ENCODE data around the gene TRIM34. TPM values are rescaled to one million over a fixed set of nuclear protein-coding genes. Genes with fewer than 3 reads are reported as not detected.
"Not testable (repeated sequence)": the region's sequence is repeated elsewhere in the genome, so short reads cannot be mapped to it uniquely, and the experiment has no call there.

The TRIM34 gene
- total RNA-seq (2014; rRNA removed; shearing (Covaris generic)), result 6.0 and 10.6 TPM in 2 replicates

GRCh38 chr11:5624489-5625279 lies at the start of gene TRIM34:
TRIM34 (plus strand) TSS chr11:5625001; CDS start chr11:5632332, 7,331 bp downstream.
- Histone ChIP-seq H3K27me3 (replicated peaks) (no peaks in the 10 kb centered on the region), H3K4me1 (replicated peaks) (peaks cover 33% of the 10 kb centered on the region), H3K27ac (peak within 1 kb of the TSS; percentile 25), H3K36me3 (no peaks in the 10 kb centered on the region), H3K9me3 (replicated peaks) (no peaks in the 10 kb centered on the region), H3K4me3 (peak within 1 kb of the TSS; percentile 49)
- peak; percentile 63 to 84 for DNase-seq (ENCODE audit: low read depth in 1 of 2, low spot score in 2 of 2)

- H3K9me3 ChIP-seq (replicated peaks), result no peaks in the 10 kb centered on the region
- H3K4me1 ChIP-seq (replicated peaks), result no peaks in the 10 kb centered on the region
- H3K4me3 ChIP-seq, result no peak overlapping the region
- H3K27ac ChIP-seq, result no peak overlapping the region
- no peak for DNase-seq (ENCODE audit: low read depth in 1 of 2, low spot score in 2 of 2)
- H3K36me3 ChIP-seq, result no peaks in the 10 kb centered on the region
- peaks cover 10% of the 10 kb centered on the region; the same call in 1 of the 2 replicates for H3K27me3 ChIP-seq (replicated peaks)
Observed at GRCh38 chr11:5575152-5575551, 49.6 kb upstream of the TRIM34 start.

- no peaks in the 10 kb centered on the region for H3K4me1 ChIP-seq (replicated peaks)
- DNase-seq (ENCODE audit: low read depth in 1 of 2, low spot score in 2 of 2), result no peak
Observed at GRCh38 chr11:5577101-5577500, 47.7 kb upstream of the TRIM34 start.

GRCh38 chr11:5580577-5580976 lies 44.2 kb upstream of the TRIM34 start, which contains the start of gene OR52B6:
OR52B6 (plus strand) TSS chr11:5580877; CDS start chr11:5580877, 0 bp downstream.
- H3K27ac ChIP-seq, result no peak within 1 kb of the TSS
- no peaks in the 10 kb centered on the region for H3K4me1 ChIP-seq (replicated peaks)
- no peak for DNase-seq (ENCODE audit: low read depth in 1 of 2, low spot score in 2 of 2)
- H3K36me3 ChIP-seq, result no peaks in the 10 kb centered on the region
- H3K27me3 ChIP-seq (replicated peaks), result 0 out of 2 replicates have a peak, but pooled peaks cover 5% of the 10 kb centered on the region
- H3K9me3 ChIP-seq (replicated peaks), result no peaks in the 10 kb centered on the region
- no peak within 1 kb of the TSS for H3K4me3 ChIP-seq

More at GRCh38 chr11:5577101-5577500, 47.7 kb upstream of the TRIM34 start:
- Histone ChIP-seq H3K27me3 (replicated peaks) (peaks cover 10% of the 10 kb centered on the region; the same call in 1 of the 2 replicates), H3K36me3 (no peaks in the 10 kb centered on the region), H3K9me3 (replicated peaks) (no peaks in the 10 kb centered on the region), H3K27ac (no peak overlapping the region), H3K4me3 (no peak overlapping the region)

GRCh38 chr11:5581014-5581413 lies 43.8 kb upstream of the TRIM34 start:
- H3K4me3 ChIP-seq, result no peak overlapping the region
- no peaks in the 10 kb centered on the region for H3K9me3 ChIP-seq (replicated peaks)
- H3K36me3 ChIP-seq, result no peaks in the 10 kb centered on the region
- 0 out of 2 replicates have a peak, but pooled peaks cover 5% of the 10 kb centered on the region for H3K27me3 ChIP-seq (replicated peaks)
- no peak for DNase-seq (ENCODE audit: low read depth in 1 of 2, low spot score in 2 of 2)
- no peaks in the 10 kb centered on the region for H3K4me1 ChIP-seq (replicated peaks)
- H3K27ac ChIP-seq, result no peak overlapping the region

- not testable (repeated sequence) for H3K27ac ChIP-seq; H3K27me3 ChIP-seq (replicated peaks); H3K9me3 ChIP-seq (replicated peaks); H3K4me3 ChIP-seq; H3K36me3 ChIP-seq; DNase-seq (ENCODE audit: low read depth in 1 of 2, low spot score in 2 of 2); H3K4me1 ChIP-seq (replicated peaks)
Observed at GRCh38 chr11:5584458-5584857, 40.3 kb upstream of the TRIM34 start.

GRCh38 chr11:5589906-5590305 lies 34.9 kb upstream of the TRIM34 start:
- H3K27ac ChIP-seq; H3K27me3 ChIP-seq (replicated peaks); H3K9me3 ChIP-seq (replicated peaks); H3K36me3 ChIP-seq; H3K4me1 ChIP-seq (replicated peaks); DNase-seq (ENCODE audit: low read depth in 1 of 2, low spot score in 2 of 2); H3K4me3 ChIP-seq: not testable (repeated sequence)

GRCh38 chr11:5591613-5592012 lies 33.2 kb upstream of the TRIM34 start:
- no peaks in the 10 kb centered on the region for H3K36me3 ChIP-seq
- no peak overlapping the region for H3K4me3 ChIP-seq
- H3K4me1 ChIP-seq (replicated peaks), result peaks cover 7% of the 10 kb centered on the region
- H3K9me3 ChIP-seq (replicated peaks), result no peaks in the 10 kb centered on the region
- no peak for DNase-seq (ENCODE audit: low read depth in 1 of 2, low spot score in 2 of 2)
- H3K27ac ChIP-seq, result no peak overlapping the region
- H3K27me3 ChIP-seq (replicated peaks), result no peaks in the 10 kb centered on the region

GRCh38 chr11:5592615-5593014 lies 32.2 kb upstream of the TRIM34 start:
- no peak for DNase-seq (ENCODE audit: low read depth in 1 of 2, low spot score in 2 of 2)
- no peak overlapping the region for H3K4me3 ChIP-seq
- H3K4me1 ChIP-seq (replicated peaks), result peaks cover 17% of the 10 kb centered on the region
- H3K36me3 ChIP-seq, result no peaks in the 10 kb centered on the region
- H3K27me3 ChIP-seq (replicated peaks), result no peaks in the 10 kb centered on the region
- no peak overlapping the region for H3K27ac ChIP-seq
- no peaks in the 10 kb centered on the region for H3K9me3 ChIP-seq (replicated peaks)

GRCh38 chr11:5593146-5593545 lies 31.7 kb upstream of the TRIM34 start:
- H3K36me3 ChIP-seq, result no peaks in the 10 kb centered on the region
- peaks cover 22% of the 10 kb centered on the region for H3K4me1 ChIP-seq (replicated peaks)
- H3K27ac ChIP-seq, result no peak overlapping the region
- H3K4me3 ChIP-seq, result no peak overlapping the region
- H3K27me3 ChIP-seq (replicated peaks), result no peaks in the 10 kb centered on the region
- H3K9me3 ChIP-seq (replicated peaks), result no peaks in the 10 kb centered on the region
- DNase-seq (ENCODE audit: low read depth in 1 of 2, low spot score in 2 of 2), result no peak

GRCh38 chr11:5596607-5597201 lies 28.1 kb upstream of the TRIM34 start, which contains the start of gene TRIM6:
TRIM6 (plus strand) TSS chr11:5596637; CDS start chr11:5596898, 261 bp downstream.
- peak within 1 kb of the TSS; percentile 67 for H3K27ac ChIP-seq
- DNase-seq (ENCODE audit: low read depth in 1 of 2, low spot score in 2 of 2), result peak; percentile 69 to 80
- H3K27me3 ChIP-seq (replicated peaks), result no peaks in the 10 kb centered on the region
- peaks cover 36% of the 10 kb centered on the region for H3K4me1 ChIP-seq (replicated peaks)
- no peaks in the 10 kb centered on the region for H3K9me3 ChIP-seq (replicated peaks)
- no peaks in the 10 kb centered on the region for H3K36me3 ChIP-seq
- peak within 1 kb of the TSS; percentile 52 for H3K4me3 ChIP-seq

- Histone ChIP-seq H3K27me3 (replicated peaks) (no peaks in the 10 kb centered on the region), H3K36me3 (no peaks in the 10 kb centered on the region), H3K9me3 (replicated peaks) (no peaks in the 10 kb centered on the region), H3K27ac (no peak overlapping the region), H3K4me3 (peak overlapping the region; percentile 52), H3K4me1 (replicated peaks) (peaks cover 43% of the 10 kb centered on the region)
- DNase-seq (ENCODE audit: low read depth in 1 of 2, low spot score in 2 of 2), result no peak
Observed at GRCh38 chr11:5597953-5598352, 26.8 kb upstream of the TRIM34 start.

- DNase-seq (ENCODE audit: low read depth in 1 of 2, low spot score in 2 of 2), result peak; percentile 71 to 85
- H3K9me3 ChIP-seq (replicated peaks), result no peaks in the 10 kb centered on the region
- H3K27ac ChIP-seq, result no peak overlapping the region; the same call in 1 of the 2 replicates
Observed at GRCh38 chr11:5600374-5600851, 24.4 kb upstream of the TRIM34 start.

GRCh38 chr11:5602791-5603190 lies 22.0 kb upstream of the TRIM34 start:
- not testable (repeated sequence) for H3K4me3 ChIP-seq; H3K9me3 ChIP-seq (replicated peaks); DNase-seq (ENCODE audit: low read depth in 1 of 2, low spot score in 2 of 2); H3K27ac ChIP-seq; H3K27me3 ChIP-seq (replicated peaks)
- Histone ChIP-seq H3K4me1 (replicated peaks) (peaks cover 37% of the 10 kb centered on the region), H3K36me3 (peaks cover 19% of the 10 kb centered on the region)

More at GRCh38 chr11:5600374-5600851, 24.4 kb upstream of the TRIM34 start:
- Histone ChIP-seq H3K36me3 (peaks cover 3% of the 10 kb centered on the region; the same call in 1 of the 2 replicates), H3K27me3 (replicated peaks) (no peaks in the 10 kb centered on the region), H3K4me1 (replicated peaks) (peaks cover 45% of the 10 kb centered on the region), H3K4me3 (no peak overlapping the region)
